ENCODE results near the gene MAPK8IP1. TPM values are rescaled to one million over a fixed set of nuclear protein-coding genes. Genes with fewer than 3 reads are reported as not detected.

The MAPK8IP1 gene
- total RNA-seq, 1 experiment from 2014 or later, result 13.6 TPM

DNA sequence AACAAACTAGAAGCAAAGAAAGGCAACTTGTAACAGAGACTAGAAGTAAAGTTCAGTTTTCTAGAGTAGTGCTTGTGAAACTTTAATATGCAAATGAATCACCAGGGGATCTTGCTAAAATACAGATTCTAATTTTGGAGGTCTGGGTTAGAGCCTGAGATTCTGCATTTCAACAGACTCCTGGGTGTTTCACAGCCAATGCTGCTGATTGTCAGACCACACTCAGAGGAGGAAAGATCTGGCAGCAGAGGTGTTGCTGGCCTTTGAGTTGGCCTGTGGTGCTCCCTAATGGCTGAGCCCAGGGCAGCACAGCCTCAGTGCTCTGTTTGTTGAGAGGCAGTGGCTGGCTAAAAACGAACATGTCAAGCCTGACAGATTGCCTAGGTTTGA is 32.7 kb upstream of the MAPK8IP1 start:
- ChIA-PET POLR2A (ENCODE audit: unreplicated experiment) (no interaction called here), CTCF (no interaction called here)
- peaks cover 16% of the 10 kb centered on the region; the same call in 1 of the 2 replicates for H4K20me1 ChIP-seq (ENCODE audit: insufficient read depth)
- no peaks in the 10 kb centered on the region for H3K36me3 ChIP-seq (ENCODE audit: low read depth)
- no peak overlapping the region for H3K27ac ChIP-seq
- peaks cover 11% of the 10 kb centered on the region for H3K4me1 ChIP-seq (replicated peaks; ENCODE audit: insufficient read depth)
- intact Hi-C loops (cut with micrococcal nuclease; ENCODE audit: unreplicated experiment), result no loop called here
- H3K27me3 ChIP-seq (ENCODE audit: insufficient read depth, low read depth), result no peaks in the 10 kb centered on the region
- no peaks in the 10 kb centered on the region for H3K9me2 ChIP-seq (ENCODE audit: insufficient read depth)
- no peak for DNase-seq
- no TSS peak for BruUV-seq (replicated peaks)
- H3F3A ChIP-seq (ENCODE audit: insufficient read depth, low read depth), result no peaks in the 10 kb centered on the region
- peaks cover 16% of the 10 kb centered on the region; the same call in 1 of the 2 replicates for H3K79me2 ChIP-seq (ENCODE audit: low read depth)
- H3K4me2 ChIP-seq, result no peak overlapping the region
- no peak overlapping the region for H2AFZ ChIP-seq
- H3K4me3 ChIP-seq, result no peak overlapping the region
- TF ChIP-seq, protein P1, sequence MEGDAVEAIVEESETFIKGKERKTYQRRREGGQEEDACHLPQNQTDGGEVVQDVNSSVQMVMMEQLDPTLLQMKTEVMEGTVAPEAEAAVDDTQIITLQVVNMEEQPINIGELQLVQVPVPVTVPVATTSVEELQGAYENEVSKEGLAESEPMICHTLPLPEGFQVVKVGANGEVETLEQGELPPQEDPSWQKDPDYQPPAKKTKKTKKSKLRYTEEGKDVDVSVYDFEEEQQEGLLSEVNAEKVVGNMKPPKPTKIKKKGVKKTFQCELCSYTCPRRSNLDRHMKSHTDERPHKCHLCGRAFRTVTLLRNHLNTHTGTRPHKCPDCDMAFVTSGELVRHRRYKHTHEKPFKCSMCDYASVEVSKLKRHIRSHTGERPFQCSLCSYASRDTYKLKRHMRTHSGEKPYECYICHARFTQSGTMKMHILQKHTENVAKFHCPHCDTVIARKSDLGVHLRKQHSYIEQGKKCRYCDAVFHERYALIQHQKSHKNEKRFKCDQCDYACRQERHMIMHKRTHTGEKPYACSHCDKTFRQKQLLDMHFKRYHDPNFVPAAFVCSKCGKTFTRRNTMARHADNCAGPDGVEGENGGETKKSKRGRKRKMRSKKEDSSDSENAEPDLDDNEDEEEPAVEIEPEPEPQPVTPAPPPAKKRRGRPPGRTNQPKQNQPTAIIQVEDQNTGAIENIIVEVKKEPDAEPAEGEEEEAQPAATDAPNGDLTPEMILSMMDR (conservative IDR thresholded peaks at IDR 0.05), result no peak
- no peak for TF ChIP-seq EZH2 (IDR thresholded peaks at IDR 0.05; ENCODE audit: low read depth)
- no peaks in the 10 kb centered on the region for H3K9me3 ChIP-seq (ENCODE audit: insufficient read depth, low read depth)

DNA sequence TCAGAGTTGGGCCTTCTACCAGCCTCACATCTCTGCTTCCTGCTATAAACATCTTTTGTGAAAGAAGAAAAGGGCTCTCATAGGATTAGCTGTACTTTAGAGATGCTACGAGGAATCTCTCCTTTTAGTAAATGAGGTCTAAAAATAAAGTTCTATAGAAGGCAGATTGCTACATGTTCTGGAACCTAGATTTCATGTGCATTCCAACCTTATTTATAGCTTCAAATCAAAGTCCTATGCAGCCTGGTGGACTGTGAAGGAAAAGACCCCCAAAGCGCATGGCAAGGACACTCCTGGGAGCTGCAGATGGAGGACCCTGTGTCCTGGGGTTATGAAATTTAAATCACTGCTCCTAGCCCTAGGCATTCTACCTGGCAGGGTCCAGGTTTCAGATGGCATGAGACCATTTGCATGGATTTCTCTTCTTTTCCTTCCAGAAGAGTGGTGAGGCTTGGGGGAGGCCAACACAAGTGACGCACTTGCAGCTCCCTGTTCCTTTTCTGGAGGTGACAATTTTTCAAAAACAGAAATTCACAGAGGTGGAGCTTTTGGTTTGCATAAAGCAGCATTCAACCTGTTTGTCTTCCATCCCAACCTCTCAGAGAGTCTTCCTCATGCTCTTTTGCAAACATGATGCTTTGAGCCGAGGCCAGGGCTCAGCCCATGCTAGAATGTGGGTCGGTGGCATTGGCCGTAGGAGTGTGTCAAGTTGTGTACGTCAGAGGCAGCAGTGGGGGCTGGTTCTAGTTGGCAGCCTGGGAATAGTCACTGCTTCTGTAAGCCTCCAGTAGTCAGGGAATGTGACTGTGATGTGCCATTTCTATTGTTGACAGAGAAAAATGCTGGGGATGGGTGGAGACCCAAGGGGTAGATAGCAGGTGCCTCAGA is 31.9 kb upstream of the MAPK8IP1 start:
- no peaks in the 10 kb centered on the region for H3K9me2 ChIP-seq (ENCODE audit: insufficient read depth)
- H3K36me3 ChIP-seq (ENCODE audit: low read depth), result 0 out of 2 replicates have a peak, but pooled peaks cover under 1% of the 10 kb centered on the region
- DNase-seq, result no peak
- H2AFZ ChIP-seq, result no peak overlapping the region
- H3F3A ChIP-seq (ENCODE audit: insufficient read depth, low read depth), result no peaks in the 10 kb centered on the region
- H4K20me1 ChIP-seq (ENCODE audit: insufficient read depth), result peaks cover 16% of the 10 kb centered on the region; the same call in 1 of the 2 replicates
- ChIA-PET CTCF (no interaction called here), POLR2A (ENCODE audit: unreplicated experiment) (no interaction called here)
- H3K27ac ChIP-seq, result no peak overlapping the region
- intact Hi-C loops (cut with micrococcal nuclease; ENCODE audit: unreplicated experiment), result no loop called here
- H3K9me3 ChIP-seq (ENCODE audit: insufficient read depth, low read depth), result no peaks in the 10 kb centered on the region
- H3K27me3 ChIP-seq (ENCODE audit: insufficient read depth, low read depth), result no peaks in the 10 kb centered on the region
- H3K4me1 ChIP-seq (replicated peaks; ENCODE audit: insufficient read depth), result peaks cover 5% of the 10 kb centered on the region
- H3K4me2 ChIP-seq, result no peak overlapping the region
- no peak overlapping the region for H3K4me3 ChIP-seq
- no TSS peak for BruUV-seq (replicated peaks)
- H3K79me2 ChIP-seq (ENCODE audit: low read depth), result peaks cover 8% of the 10 kb centered on the region; the same call in 1 of the 2 replicates
- TF ChIP-seq, protein P1 (conservative IDR thresholded peaks at IDR 0.05), result no peak
- TF ChIP-seq EZH2 (IDR thresholded peaks at IDR 0.05; ENCODE audit: low read depth), result no peak

DNA sequence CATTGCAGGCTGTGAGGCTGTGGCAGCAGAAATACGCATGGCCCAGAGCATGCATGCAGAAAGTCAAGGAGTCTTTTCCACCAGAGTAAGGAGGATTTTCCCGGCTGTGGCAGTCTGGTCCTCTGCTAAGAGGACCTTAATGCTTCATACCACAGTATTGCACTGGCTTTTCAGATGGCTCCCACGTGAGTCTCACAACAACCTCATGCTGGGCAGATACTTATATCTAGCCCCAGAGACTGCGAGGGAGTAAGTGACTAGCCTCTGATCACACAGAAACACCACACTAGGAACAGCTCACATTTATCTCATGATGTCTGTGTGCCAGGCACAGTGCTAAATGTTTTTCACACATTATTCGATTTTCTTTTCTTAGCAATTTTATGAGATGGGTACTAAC is 30.1 kb upstream of the MAPK8IP1 start:
- H3K9me2 ChIP-seq (ENCODE audit: insufficient read depth), result no peaks in the 10 kb centered on the region
- intact Hi-C loops (cut with micrococcal nuclease; ENCODE audit: unreplicated experiment), result no loop called here
- ChIA-PET POLR2A (ENCODE audit: unreplicated experiment) (interaction anchor here (0.6 kb wide), 1 partner anchor 693 kb away, joined by 27 read pairs; no protein-coding TSS in a partner anchor), CTCF (no interaction called here)
- H2AFZ ChIP-seq, result no peak overlapping the region
- no peak overlapping the region for H3K27ac ChIP-seq
- H3K4me1 ChIP-seq (replicated peaks; ENCODE audit: insufficient read depth), result no peaks in the 10 kb centered on the region
- H3K4me3 ChIP-seq, result no peak overlapping the region
- 0 out of 2 replicates have a peak, but pooled peaks cover 8% of the 10 kb centered on the region for H4K20me1 ChIP-seq (ENCODE audit: insufficient read depth)
- H3F3A ChIP-seq (ENCODE audit: insufficient read depth, low read depth), result no peaks in the 10 kb centered on the region
- no peaks in the 10 kb centered on the region for H3K79me2 ChIP-seq (ENCODE audit: low read depth)
- no peak for DNase-seq
- no peaks in the 10 kb centered on the region for H3K9me3 ChIP-seq (ENCODE audit: insufficient read depth, low read depth)
- no peaks in the 10 kb centered on the region for H3K27me3 ChIP-seq (ENCODE audit: insufficient read depth, low read depth)
- H3K4me2 ChIP-seq, result no peak overlapping the region
- BruUV-seq (replicated peaks), result no TSS peak
- TF ChIP-seq, protein P1 (conservative IDR thresholded peaks at IDR 0.05), result no peak
- TF ChIP-seq EZH2 (IDR thresholded peaks at IDR 0.05; ENCODE audit: low read depth), result no peak
- 0 out of 2 replicates have a peak, but pooled peaks cover 3% of the 10 kb centered on the region for H3K36me3 ChIP-seq (ENCODE audit: low read depth)

Measured in PC-9 (cell line).